Adrenal gland (tissue), 12 donors: Measurements from ENCODE around the gene SYCE3. TPM values are rescaled to one million over a fixed set of nuclear protein-coding genes. Genes with fewer than 3 reads are reported as not detected.
"Not testable (repeated sequence)": the region's sequence is repeated elsewhere in the genome, so short reads cannot be mapped to it uniquely, and the experiment has no call there.

ENCODE experiments used
- DNase-seq, 7 donors: peaks; one replicate each; pipeline ENCODE4 v3.0.0-alpha.2; 2019 to 2020
- H3K27ac ChIP-seq, 5 donors: fragments of 200-600 bp; sonication (generic) in 4 of 5; 1 replicate in 3 of 5; 2 replicates in 2 of 5; pipeline versions ENCODE4 v1.5.1 to v1.8.0; 2016 to 2020; ENCODE audit warnings: mild to moderate bottlenecking in 1 of 5
- H3K27me3 ChIP-seq: fragments of 200-600 bp; 2 replicates; pipeline ENCODE4 v1.8.0; 2021
- H3K36me3 ChIP-seq, 2 donors: fragments of 200-600 bp; replicated peaks in 1 of 2; 1 replicate in 1 of 2; 2 replicates in 1 of 2; pipeline versions ENCODE4 v1.5.1 to v1.8.0; 2018 to 2022
- H3K4me1 ChIP-seq, 2 donors: fragments of 200-600 bp; replicated peaks in 1 of 2; 1 replicate in 1 of 2; 2 replicates in 1 of 2; pipeline versions ENCODE4 v1.5.1 to v1.8.0; 2018 to 2021
- H3K4me3 ChIP-seq, 4 donors: fragments of 200-600 bp; sonication (generic) in 3 of 4; one replicate each; pipeline ENCODE4 v1.5.1; 2016 to 2018
- H3K9me3 ChIP-seq, 3 donors: fragments of 200-600 bp; sonication (generic) in 1 of 3; replicated peaks in 1 of 3; 1 replicate in 2 of 3; 2 replicates in 1 of 3; pipeline versions ENCODE4 v1.5.1 to v1.8.0; 2016 to 2021
- POLR2A ChIP-seq, 2 donors: fragments of 450-650 bp; IDR thresholded peaks; one replicate each; pipeline ENCODE4 v1.6.1; 2017; ENCODE audit warnings: antibody characterized with exemption in 2 of 2, mild to moderate bottlenecking in 2 of 2, moderate library complexity in 1 of 2
- WGBS, 4 donors: extraction: QIAGEN DNeasy Blood & Tissue Kit in 2 of 4; methylation state at CpG; one replicate each; pipeline versions ENCODE4 v1.1.5 to v1.1.7; 2013 to 2017; 5-methylcytosine and 5-hydroxymethylcytosine counted together
- intact Hi-C, 2 donors: fragments of 100-400 bp; cut with DNase I; formaldehyde crosslinking; loops; one replicate each; pipeline versions ENCODE4 v1.14.1 to v1.15.0; 2022 to 2023
- polyA plus RNA-seq, 3 donors: library from polyadenylated mRNA; stranded (reverse); fragments of 200-250 nt in 2 of 3; fragments of 350-450 nt in 1 of 3; fragmentation: Illumina TruSeq in 1 of 3; extraction: RNeasy Lipid Tissue Mini Kit (QIAGEN cat#74804) in 1 of 3; gene quantifications; one replicate each; pipeline ENCODE4 v1.2.3, GENCODE V29; 2013 to 2014
- total RNA-seq, 9 donors: library from RNA; depleted of rRNA in 4 of 9; stranded (reverse); fragments of >200 nt in 4 of 9; fragments of 120-200 nt in 1 of 9; fragmentation: NEBNext Ultra II Directional in 1 of 9; extraction: Animal tissue kit (Norgen Biotek cat#: 25700) in 1 of 9; gene quantifications; one replicate each; pipeline versions ENCODE4 v1.1.0 to v1.2.4, GENCODE V29; 2013 to 2023
- TF ChIP-seq, protein P1 (sequence below), 6 experiments: fragments of 450-650 bp in 4 of 6; fragments of 200-600 bp in 2 of 6; sonication (generic) in 1 of 6; IDR thresholded peaks; 1 replicate in 5 of 6; 2 replicates in 1 of 6; pipeline versions ENCODE4 v1.5.1 to v1.8.0; 2016 to 2021; ENCODE audit warnings: antibody characterized with exemption in 6 of 6, mild to moderate bottlenecking in 2 of 6, moderate library complexity in 1 of 6
- donor health status: healthy with polysubstance abuse.
- donor health status: Bipolar disorder and iron deficiency.
- donor health status: DM: yes; HTN: yes; CAD: no.
- donor health status: DM: no; HTN: no; CAD: no.
- donor health status: DM: no; HTN: no; CAD: no.
- donor health status: DM: yes; HTN: yes; CAD: no.

Gene SYCE3
- total and polyA plus RNA-seq, 12 donors: 0.57 to 7.2 (median 0.87) TPM; not detected in 5

DNA sequence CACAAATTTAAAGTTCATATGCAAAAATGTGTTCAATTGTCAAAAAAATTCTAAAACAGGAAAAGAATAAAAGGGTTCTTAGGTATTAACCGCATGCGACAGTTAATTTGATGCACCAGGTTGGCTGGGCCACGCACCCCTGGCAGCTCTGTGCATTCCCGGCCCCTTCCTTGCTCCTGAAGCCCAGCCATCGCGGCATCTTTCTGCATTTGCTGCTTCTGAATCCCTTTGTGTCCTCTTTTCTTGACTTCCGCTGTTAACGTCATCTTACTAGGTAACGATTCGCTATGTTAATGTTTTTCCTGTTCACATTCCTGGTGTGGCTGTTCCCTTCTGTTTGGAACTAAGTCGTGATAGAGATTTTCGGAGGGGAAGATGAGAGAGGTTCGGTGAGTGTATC, 25.0 kb downstream of the SYCE3 start:
- H3K27ac ChIP-seq: peak overlapping the region in 4 of 5 donors; percentile 69 to 96 (median 82)
- H3K27me3 ChIP-seq: no peaks in the 10 kb centered on the region
- H3K4me1 ChIP-seq: peaks cover 5 to 22% of the 10 kb centered on the region in 2 donors
- TF ChIP-seq POLR2A (IDR thresholded peaks at IDR 0.05): no peak
- TF ChIP-seq, protein P1, sequence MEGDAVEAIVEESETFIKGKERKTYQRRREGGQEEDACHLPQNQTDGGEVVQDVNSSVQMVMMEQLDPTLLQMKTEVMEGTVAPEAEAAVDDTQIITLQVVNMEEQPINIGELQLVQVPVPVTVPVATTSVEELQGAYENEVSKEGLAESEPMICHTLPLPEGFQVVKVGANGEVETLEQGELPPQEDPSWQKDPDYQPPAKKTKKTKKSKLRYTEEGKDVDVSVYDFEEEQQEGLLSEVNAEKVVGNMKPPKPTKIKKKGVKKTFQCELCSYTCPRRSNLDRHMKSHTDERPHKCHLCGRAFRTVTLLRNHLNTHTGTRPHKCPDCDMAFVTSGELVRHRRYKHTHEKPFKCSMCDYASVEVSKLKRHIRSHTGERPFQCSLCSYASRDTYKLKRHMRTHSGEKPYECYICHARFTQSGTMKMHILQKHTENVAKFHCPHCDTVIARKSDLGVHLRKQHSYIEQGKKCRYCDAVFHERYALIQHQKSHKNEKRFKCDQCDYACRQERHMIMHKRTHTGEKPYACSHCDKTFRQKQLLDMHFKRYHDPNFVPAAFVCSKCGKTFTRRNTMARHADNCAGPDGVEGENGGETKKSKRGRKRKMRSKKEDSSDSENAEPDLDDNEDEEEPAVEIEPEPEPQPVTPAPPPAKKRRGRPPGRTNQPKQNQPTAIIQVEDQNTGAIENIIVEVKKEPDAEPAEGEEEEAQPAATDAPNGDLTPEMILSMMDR (IDR thresholded peaks at IDR 0.05): no peak
- H3K4me3 ChIP-seq: no peak overlapping the region
- H3K36me3 ChIP-seq: no peaks in the 10 kb centered on the region
- no peak for DNase-seq
- WGBS, 4 donors: 79 to 85% (median 83%) methylated on average over 13 of the region's 13 CpGs
- intact Hi-C loops: no loop called here
- no peaks in the 10 kb centered on the region for H3K9me3 ChIP-seq

DNA sequence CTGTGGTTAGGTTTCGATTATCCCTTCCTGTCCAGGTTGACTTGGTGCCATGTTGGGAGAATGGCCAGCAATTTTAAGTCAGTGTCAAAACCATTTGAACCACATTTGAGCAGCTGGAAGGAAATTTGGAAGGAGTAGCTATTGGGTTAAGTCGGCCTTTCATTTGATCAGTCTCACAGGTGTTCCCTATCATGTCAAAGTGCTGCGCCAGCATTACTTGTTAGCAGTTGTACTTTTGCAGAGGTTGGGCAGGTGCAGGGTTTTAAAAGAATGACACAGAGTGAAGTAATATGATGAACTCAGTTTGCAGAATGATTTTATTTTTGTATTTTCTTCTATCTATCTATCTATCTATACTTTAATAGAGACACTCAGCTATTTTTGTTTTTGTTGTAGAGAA, 26.5 kb downstream of the SYCE3 start:
- DNase-seq: no peak
- Histone ChIP-seq H3K36me3 (no peaks in the 10 kb centered on the region), H3K4me3 (no peak overlapping the region), H3K9me3 (no peaks in the 10 kb centered on the region), H3K27ac (no peak overlapping the region), H3K4me1 (peaks cover 7 to 32% of the 10 kb centered on the region in 2 donors), H3K27me3 (no peaks in the 10 kb centered on the region)
- intact Hi-C loops: no loop called here
- WGBS, 4 donors: 72 to 80% (median 77%) methylated on average over 3 of the region's 3 CpGs
- no peak for TF ChIP-seq POLR2A (IDR thresholded peaks at IDR 0.05)
- TF ChIP-seq, protein P1 (IDR thresholded peaks at IDR 0.05): no peak

DNA sequence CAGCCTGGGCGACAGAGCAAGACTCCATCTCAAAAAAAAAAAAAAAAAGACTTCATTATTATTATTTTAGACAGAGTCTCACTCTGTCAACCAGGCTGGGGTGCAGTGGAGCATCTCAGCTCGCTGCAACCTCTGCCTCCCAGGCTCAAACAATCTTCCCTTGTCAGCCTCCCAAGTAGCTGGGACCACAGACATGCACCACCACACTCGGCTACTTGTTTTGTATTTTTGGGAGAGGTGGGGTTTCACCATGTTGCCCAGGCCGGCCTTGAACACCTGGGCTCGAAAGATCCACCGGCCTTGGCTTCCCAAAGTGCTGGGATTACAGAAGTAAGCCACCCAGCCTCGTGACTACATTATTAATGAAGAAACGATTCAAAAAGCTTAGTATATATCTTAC, 27.6 kb downstream of the SYCE3 start:
- Histone ChIP-seq H3K36me3 (no peaks in the 10 kb centered on the region), H3K4me3 (no peak overlapping the region), H3K4me1 (peaks cover 18 to 33% of the 10 kb centered on the region in 2 donors), H3K9me3 (no peaks in the 10 kb centered on the region), H3K27me3 (no peaks in the 10 kb centered on the region), H3K27ac (peak overlapping the region in 2 of 5 donors; percentile 9 to 53)
- intact Hi-C loops: no loop called here
- TF ChIP-seq POLR2A (IDR thresholded peaks at IDR 0.05): no peak
- TF ChIP-seq, protein P1 (IDR thresholded peaks at IDR 0.05): no peak
- no peak for DNase-seq
- whole genome bisulfite sequencing, 4 donors: 68 to 78% (median 74%) methylated on average over 7 to 8 of the region's 8 CpGs

DNA sequence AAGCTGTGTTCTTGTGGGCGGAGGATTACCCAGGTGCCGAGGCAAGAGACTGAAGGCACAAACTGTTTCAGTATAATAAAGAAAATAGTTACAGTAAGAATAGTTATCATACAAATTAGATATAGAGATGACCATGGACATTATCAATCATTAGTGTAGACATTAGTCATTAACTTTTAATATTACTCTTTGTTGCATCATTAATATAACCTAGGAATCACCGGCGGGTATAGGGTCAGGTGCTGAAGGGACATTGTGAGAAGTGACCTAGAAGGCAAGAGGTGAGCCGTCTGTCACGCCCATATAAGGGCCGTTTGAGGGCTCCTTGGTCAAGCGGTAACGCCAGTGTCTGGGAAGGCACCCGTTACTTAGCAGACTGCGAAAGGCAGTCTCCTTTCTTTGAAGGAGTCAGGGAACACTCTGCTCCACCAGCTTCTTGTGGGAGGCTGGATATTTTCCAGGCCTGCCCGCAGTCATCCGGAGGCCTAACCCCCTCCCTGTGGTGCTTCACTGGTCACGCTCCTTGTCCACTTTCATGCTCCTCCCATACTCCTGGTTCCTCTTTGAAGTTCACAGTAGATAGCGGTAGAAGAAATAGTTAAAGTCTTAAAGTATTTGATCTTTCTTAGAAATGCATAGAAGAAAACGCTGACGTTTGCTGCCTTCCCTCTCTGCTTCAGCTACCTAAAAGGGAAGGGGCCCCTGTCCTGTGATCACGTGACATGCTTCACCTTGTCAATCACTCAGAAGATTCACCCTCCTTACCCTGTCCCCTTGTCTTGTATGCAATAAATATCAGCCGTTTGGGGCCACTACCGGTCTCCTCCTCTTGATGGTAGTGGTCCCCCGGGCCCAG, 28.6 kb downstream of the SYCE3 start:
- WGBS, 4 donors: 40 to 44% (median 41%) methylated on average over 20 to 21 of the region's 21 CpGs

More for the DNA sequence above, 28.6 kb downstream of the SYCE3 start:
- TF ChIP-seq POLR2A (IDR thresholded peaks at IDR 0.05): peak; percentile 19 to 20
- H3K9me3 ChIP-seq, intact Hi-C loops, H3K36me3 ChIP-seq, H3K4me3 ChIP-seq, H3K27me3 ChIP-seq: not testable (repeated sequence)
- Histone ChIP-seq H3K27ac (peak overlapping the region in 4 of 5 donors; percentile 15 to 64 (median 60)), H3K4me1 (peaks cover 18 to 24% of the 10 kb centered on the region in 2 donors)
- DNase-seq: peak in 4 of 7 donors; percentile 63 to 74 (median 66)
